GM21390 (cell line): ENCODE data around the gene CMC2.

ENCODE experiments used
- ATAC-seq: cut with Tn5 transposase; IDR thresholded peaks from one replicate; pipeline ENCODE4 v1.9.1; 2021; ENCODE audit not compliant: unreplicated experiment

The CMC2 gene

DNA sequence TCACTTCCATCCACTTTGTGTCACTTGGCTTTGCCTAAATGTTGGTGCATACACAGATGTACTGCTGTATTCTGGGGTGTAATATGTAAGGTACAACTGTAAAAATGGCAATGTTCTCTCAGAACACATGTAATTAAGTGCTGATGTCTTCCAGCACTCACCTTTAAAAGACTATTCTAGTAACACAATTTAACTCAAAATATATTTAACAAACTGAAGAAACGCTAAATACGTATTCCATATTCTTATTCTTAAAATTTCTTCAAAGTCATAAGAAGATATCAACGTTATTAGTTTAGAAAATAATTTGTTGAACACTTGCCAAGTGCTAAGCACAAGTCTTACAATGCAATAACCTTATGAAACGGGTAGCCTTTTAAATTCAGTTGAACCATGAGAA, 3.6 kb downstream of the CMC2 start:
- no peak for ATAC-seq

DNA sequence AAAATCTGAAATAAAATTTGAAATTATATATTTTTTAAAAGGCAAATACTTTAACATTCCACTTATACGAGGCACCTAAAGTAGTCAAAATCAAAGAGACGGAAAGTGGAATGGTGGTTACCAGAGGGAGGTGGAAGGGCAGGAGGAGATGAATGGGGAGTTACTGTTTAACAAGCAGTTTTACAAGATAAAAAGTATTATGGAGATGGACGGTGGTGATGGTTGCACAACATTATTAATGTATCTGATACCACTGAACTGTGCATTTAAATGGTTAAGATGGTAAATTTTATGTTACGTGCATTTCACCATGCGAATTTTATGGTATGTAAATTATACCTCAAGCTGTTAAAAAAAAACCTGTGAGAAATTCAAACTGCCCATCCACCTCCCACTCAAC, 5.4 kb downstream of the CMC2 start:
- ATAC-seq, result no peak

DNA sequence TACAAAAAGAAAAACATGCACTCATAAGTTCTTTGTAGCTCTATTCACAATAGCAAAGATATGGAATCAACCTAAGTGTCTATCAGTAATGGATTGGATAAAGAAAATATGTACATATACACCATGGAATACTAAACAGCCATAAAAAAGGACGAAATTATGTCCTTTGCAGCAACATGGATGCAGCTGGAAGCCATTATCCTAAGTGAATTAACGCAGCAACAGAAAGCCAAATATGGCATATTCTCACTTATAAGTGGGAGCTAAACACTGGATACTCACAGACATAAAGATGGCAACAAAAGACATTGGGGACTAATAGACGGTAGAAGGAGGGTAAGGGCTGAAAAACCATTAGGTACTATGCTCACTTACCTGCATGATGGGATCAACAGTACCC, 5.8 kb downstream of the CMC2 start:
- ATAC-seq, result no peak

DNA sequence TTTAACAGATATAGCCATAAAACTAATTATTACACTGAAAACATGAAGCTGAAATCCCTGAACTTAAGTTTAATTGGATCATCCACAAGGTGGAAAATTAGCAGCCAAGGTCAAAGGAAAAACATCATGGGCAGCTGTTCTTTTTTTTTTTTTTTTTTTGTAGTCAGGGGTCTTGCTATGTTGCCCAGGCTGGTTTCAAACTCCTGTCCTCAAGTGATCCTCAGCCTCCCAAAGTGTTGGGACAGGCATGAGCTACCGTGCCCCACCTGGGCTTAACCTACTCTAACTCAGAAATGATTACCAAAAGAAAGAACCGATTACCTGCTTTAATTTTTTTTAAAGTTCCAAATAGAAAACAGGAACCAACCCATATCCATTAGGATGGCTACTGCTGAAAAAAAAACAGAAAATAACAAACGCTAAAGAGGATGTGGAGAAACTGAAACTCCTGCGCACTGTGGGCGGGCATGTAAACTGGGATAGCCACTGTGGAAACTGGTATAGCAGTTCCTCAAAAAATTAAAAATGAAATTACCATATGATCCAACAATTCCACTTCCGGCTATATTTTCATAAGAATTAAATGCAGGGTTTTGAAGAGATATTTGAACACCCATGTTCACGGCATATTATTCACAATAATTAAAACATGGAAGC, 8.6 kb downstream of the CMC2 start:
- ATAC-seq, result no peak

DNA sequence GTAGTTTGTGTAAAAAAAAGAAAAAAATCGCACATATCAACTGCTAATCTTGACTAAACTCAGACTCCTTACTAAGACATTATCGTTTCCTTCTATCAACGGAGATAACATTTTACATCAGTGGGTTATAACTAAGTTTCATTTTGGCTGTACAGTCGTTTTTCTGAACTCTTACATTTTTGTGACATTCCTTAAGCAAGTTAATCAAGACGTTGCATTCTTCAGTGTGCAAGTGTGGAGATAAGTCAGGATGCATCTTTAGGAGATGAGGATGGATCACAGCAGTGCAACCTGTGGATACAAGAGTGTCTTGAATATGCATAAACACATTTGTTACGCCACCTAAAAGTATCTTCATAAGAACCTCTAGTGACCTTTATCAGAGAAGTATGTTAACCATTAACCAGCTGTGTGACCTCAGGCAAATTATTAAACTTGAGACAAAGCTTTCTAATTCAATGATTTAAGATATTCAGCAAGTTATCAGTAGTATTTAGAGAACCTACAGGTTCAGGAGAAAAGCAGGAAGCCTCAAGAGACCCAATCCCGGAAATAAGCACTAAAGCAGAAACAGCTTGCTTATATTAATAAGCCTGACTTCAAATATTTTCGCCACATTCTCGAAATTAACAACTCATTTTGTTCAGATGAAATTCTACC, 9.4 kb downstream of the CMC2 start:
- peak; percentile 64 for ATAC-seq

DNA sequence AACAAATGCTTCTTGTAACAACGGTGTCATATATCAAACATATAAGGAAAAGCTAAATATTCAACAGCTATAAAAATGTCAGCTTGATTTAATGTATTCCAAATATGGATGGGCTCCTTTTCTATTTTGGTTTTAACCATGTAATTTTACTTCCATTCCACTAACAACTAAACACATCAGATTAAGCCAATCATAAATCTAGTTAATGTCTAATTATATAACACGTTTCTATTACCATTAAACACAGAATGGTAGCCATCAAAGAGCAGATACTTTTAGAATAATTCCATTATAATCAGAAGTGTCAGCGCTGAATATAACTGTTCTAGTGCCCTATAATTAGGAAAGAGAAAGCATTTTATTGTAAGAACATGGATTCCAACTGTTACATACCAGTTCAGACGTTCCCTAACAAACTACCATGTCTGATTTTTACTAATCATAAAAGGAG, 10.0 kb downstream of the CMC2 start:
- ATAC-seq, result peak; percentile 37

DNA sequence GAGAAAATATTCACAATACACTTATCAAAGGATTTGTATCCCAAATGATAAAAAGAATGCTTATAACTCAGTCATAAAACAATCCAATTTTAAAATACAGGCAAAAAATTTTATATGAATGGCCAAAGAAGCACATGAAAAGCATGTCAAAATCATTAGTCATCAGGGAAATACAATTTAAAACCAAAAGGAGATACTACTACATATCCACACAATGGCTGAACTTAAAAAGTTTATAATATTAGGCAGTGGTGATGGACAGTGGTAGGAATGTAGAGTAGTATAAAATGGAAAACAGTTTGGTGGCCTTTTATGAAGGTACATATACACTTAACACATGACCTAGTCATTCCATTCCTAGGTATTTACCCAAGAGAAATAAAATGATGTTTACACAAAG, 12.2 kb downstream of the CMC2 start:
- ATAC-seq, result no peak

DNA sequence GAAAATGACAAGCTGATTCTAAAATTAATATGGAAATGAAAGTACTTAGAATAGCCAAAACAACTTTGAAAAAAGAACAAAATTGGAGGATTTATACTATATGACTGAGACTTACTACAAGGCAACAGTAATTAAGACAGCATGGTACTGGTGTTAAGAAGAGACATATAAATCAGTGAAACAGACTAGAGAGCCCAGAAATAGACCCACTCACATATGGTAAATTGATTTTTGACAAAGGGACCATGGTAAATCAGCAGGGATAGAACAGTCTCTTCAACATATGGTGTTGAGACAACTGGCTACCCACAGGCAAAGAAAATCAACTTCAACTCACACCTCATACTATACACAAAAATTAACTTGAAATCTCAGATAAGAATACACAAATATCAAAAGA, 12.9 kb downstream of the CMC2 start:
- no peak for ATAC-seq

DNA sequence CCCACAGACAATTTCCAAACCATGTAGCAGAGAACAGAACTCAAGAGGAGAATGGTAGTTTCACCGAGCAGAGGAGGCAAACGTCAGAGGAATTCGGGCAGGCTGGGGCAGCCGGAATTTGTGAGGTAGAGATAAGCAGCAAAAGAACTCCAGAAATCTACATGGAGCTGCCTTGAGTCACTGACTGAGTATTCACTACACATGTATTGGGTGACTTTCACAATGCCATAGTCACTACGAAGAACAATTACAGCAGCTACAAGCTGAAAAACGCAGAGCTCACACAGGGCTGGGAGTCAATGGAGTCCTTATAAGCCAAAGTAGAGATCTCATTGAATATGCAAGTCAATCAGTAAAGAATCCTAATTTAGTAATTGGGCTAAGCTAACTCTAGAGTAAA, 13.4 kb downstream of the CMC2 start:
- ATAC-seq, result no peak

DNA sequence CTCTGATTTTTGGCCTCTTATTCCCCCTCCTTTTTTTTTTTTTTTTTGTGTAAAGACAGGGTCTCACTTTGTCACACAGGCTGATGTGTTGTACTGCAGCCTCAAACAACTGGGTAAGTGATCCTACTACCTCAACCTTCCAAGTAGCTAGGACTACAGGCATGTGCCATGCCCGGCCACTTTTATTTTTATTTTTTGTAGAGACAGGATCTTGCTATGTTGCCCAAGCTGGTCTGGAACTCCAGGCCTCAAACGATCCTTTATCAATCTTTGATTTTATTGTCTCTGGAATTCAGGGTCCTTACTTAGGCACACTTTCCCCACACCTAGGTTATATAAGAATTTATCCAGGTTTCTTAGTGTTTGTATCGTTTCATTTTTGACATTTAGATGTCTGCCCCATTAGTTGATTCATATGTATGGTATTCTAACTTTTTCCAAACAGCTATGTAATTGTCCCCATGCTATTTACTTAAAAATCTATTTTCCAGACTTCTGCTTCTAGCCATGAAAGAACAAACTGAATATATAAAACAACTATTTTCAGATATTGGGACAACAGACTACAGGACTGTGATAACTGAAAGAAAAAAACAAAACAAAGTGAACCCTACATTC, 13.9 kb downstream of the CMC2 start:
- ATAC-seq, result no peak

DNA sequence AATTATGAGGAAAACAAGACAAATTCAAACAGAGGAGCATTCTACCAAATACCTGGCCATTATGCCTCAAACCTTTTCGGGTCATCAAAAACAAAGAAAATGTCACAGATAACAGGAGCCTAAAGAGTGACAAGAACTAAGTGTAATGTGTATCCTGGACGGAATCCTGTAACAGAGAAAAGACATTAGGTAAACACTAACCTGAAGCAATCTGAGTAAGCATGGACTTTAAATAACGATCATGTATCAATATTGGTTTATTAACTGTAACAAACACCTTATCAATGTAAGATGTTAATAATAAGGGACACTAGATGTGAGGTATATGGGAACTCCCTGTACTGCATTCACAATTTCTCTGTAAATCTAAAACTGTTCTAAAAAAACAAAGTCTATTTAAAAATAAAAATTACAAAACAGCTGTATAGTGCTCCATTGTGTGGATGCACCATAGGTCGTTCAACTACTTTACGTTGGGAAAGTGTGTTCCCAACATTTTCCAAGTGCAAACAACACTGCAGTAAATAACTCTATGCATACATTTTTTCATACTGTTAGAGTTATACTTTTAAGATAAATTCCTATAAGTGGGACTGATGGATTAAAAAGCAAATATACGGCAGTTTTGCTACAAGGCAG, 14.8 kb downstream of the CMC2 start:
- no peak for ATAC-seq

DNA sequence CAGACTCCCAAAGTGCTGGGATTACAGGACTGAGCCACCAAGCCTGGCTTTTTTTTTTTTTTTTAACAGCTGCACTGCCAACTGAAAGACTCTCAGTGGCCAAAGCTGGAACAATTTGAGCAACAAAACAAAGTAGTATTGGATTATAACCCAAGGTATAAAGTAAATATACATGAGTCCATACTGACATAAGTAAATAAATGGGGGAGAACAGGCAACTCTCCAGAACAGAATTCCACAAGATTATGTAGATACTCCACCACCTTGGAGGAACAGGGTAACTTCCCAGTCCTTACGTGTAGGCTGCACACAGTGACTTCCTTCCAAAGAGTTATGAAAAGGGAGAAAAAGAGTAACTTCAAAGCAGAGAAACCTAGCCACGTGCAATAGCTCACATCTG, 15.7 kb downstream of the CMC2 start:
- no peak for ATAC-seq

DNA sequence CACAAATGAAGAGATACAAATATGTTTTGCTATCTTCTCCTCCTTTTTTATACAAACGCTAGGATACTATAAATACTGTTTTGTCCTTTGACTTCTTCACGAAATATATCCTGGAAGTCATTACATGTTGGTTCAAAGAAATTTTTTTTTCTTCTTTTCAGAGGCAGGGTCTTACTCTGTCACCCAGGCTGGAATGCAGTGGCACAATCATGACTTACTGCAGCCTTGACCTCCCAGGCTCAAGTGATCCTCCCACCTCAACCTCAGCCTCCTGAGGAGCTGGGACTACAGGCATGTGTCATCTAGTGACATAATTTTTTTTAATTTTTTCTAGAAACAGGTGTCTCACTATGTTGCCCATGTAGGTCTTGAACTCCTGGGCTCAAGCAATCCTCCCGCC, 16.1 kb downstream of the CMC2 start:
- no peak for ATAC-seq

DNA sequence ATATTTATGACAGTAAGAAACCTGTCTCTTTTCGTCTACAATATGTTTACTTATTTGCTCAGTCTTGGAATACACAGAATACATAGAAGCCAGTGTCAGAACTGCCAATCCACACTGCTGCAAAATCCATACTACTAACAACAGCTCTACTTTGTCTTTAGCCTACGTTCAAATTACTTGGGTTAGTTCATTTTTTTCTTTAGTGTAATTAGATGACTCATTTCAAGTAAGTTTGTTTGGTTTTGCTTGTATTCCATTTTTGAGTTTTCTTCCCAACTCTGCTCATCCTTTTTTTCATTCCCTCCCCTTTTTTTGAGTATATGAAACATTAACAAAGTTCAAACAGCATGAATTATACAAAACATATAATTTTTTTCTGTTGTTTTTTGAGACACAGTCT, 16.9 kb downstream of the CMC2 start:
- ATAC-seq, result no peak

DNA sequence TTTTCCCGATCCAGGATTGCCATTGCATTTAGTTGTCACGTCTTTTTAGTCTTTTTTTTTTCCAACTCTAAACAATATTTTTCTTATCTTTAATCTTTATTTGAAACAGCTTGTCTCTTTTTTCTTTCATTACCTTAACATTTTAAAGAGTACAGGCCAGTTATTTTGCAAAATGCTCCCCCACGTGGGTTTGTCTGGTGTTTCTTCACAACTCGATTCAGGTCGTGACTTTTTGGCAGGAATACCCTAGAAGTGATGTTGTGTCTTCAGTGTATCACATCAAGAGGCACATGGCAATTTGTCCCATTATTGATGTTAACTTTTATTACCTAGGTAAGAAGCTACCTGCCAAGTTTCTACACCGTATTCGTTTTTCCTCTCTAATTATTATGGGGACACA, 17.9 kb downstream of the CMC2 start:
- ATAC-seq, result no peak

DNA sequence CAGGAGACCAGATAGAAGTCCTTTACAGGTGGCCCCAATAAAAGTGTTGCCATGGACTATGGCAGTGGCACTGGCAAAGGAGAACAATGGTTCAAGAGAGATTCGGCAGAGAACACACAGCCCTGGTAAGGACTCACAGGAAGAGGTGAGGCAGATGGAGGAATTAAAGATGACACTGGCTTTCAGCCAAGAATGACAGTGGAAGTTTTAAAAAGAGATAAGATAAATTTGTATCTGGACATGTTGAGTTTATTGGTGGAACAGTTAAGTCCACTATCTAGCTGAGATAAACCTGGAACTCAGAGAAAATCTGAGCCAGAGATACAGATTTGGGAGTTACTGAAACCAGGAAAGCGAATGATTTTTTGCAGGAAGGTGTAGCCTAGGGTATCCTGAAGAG, 20.1 kb downstream of the CMC2 start:
- ATAC-seq, result no peak

DNA sequence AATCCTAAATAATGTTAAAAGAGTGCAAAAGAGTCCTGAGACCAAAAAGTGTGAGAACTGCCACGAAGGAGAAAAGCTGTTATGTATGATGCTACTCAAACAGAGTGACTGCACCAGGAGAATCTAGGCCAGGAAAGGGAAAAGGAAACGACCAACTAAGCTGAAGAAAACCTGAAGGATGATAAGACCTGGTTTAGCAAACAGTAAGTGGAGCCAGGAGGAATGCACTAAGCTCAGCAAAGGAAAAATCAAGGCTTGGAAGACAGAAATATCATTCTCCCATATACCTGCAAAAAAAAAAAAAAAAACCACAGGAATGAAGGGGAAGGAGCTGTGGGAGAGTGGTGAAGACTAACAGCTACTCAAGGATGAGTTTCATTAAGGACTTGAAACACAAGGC, 21.1 kb downstream of the CMC2 start:
- ATAC-seq, result no peak

DNA sequence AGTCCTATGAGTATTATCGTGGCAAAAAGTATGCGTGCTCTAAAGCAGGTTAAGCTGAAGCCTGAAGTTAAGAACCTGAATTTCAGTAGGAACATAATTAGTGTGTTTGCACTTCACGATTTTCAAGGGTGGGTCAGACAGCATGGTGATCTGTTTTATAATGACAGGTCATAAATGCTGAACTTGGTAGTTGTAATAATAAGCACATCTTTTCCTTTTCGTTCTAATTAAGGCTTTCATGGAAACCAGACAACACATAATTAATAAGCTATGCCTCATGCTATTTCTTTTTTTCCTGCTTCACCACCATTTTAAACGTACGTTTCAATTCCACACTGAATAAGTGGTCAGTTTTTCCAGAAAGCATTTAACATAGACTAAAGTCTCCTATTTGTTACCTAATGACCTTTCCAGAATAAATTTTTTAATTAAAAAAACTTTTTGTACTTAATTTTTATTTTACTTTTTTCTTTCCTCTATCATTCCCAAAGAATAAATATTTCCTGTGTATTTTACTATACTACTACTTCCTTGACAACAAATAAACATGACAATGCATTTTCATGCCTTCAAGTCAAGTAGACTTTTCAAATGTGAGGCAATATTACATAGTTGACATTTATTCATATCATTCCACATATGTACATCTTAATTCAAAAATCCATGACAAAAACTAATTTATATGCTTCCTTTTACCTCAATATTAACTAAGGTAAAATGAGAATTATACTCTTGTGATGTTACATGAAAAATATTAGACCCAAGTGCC, 22.4 kb downstream of the CMC2 start:
- no peak for ATAC-seq

DNA sequence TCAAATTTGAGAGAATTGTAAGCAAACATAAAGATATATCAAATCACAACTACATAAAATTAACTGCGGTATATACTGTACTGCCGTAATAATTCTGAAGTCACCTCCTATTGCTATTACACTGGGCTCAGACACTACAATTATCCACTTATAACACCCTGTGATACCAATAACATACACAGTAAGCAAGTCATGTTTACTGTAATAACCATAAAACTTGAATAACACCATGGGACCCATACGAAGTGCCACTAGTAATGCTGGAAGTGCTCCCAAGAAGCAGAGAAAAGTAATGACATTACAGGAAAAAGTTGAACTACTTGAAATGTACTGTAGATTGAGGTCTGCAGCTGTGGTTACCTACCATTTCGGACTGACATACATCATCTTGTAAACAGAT, 24.0 kb downstream of the CMC2 start:
- ATAC-seq, result no peak

DNA sequence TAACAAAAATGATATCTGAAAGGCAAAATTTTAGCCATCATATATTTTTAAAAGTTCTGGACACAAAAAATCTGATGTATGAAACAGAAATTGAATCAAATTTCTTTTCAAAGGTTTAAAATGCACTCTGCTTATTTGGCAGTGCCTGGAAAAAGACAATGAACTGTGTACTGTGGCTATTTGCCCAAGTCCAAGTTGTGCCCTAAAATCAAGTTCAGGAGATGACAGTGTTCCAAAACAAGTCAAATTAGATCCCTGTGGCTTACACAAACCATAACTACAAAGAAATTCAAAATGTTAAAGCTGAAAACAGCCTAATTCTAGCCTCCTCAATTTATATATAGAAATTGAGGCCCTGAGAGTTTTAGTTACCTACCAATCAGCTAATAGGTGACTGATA, 25.6 kb downstream of the CMC2 start:
- ATAC-seq, result no peak

DNA sequence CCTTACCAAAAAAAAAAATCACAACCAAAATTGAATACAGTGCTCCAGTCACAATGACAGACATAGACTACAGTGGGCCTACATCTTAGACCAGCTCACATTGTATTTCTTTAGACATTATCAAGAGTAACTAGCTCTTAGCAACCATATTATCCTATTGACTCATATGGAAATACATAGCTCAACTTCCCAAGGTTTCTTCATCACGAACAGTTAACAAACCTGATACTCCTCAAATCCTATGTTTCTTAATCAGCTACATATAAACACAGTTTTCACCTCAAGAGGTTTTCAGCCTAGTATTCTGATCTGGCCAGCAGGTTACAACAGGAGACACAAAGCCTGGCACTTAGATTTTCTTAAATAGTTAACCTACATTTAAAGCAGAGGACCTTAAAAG, 29.7 kb downstream of the CMC2 start:
- ATAC-seq, result no peak
